ENCODE measurements around the gene UNC5CL. TPM values are rescaled to one million over a fixed set of nuclear protein-coding genes. Genes with fewer than 3 reads are reported as not detected.

The UNC5CL gene
- polyA plus RNA-seq, 1 donor (not counting 4 experiments of a cell fraction or from before 2014, with no cell fraction given), result 0.34 TPM

GRCh38 chr6:40977085-40977484 is 61.9 kb downstream of the UNC5CL start:
- TF ChIP-seq EZH2 (IDR thresholded peaks at IDR 0.05; ENCODE audit: low read length) (no peak), CTCF (optimal IDR thresholded peaks at IDR 0.05 in 1 of 3, IDR thresholded peaks at IDR 0.05 in 1 of 3, conservative IDR thresholded peaks at IDR 0.05 in 1 of 3; ENCODE audit: extremely low read depth in 1 of 3, insufficient read depth in 2 of 3, low read length in 3 of 3) (no peak)
- Histone ChIP-seq H3K4me2 (ENCODE audit: control insufficient read depth, extremely low read depth, insufficient read depth, low read depth, low read length) (no peak overlapping the region), H3K4me3 (ENCODE audit: control insufficient read depth in 2 of 3, extremely low read depth in 1 of 3, insufficient read depth in 2 of 3, low read depth in 1 of 3, low read length in 3 of 3) (no peak overlapping the region), H3K27ac (ENCODE audit: control insufficient read depth, insufficient read depth, low read length) (no peak overlapping the region), H3K79me2 (ENCODE audit: control insufficient read depth, insufficient read depth, low read length) (no peaks in the 10 kb centered on the region), H3K9me3 (ENCODE audit: control insufficient read depth, low read depth, low read length) (no peaks in the 10 kb centered on the region), H3K9me1 (ENCODE audit: control insufficient read depth, extremely low read depth, insufficient read depth, low read length) (no peaks in the 10 kb centered on the region), H3K9ac (ENCODE audit: control insufficient read depth, extremely low read depth, insufficient read depth, low read length) (no peak overlapping the region), H3K4me1 (ENCODE audit: control insufficient read depth, extremely low read depth, insufficient read depth, low read length) (no peaks in the 10 kb centered on the region), H3K27me3 (ENCODE audit: control insufficient read depth, extremely low read depth, insufficient read depth, low read length) (no peaks in the 10 kb centered on the region), H2AFZ (ENCODE audit: control insufficient read depth, low read length) (no peak overlapping the region), H3K36me3 (ENCODE audit: control insufficient read depth in 2 of 2, extremely low read depth in 1 of 2, insufficient read depth in 2 of 2, low read length in 2 of 2) (no peaks in the 10 kb centered on the region), H4K20me1 (ENCODE audit: control insufficient read depth, extremely low read depth, insufficient read depth, low read length) (no peaks in the 10 kb centered on the region)
- no peak for DNase-seq (ENCODE audit: low read depth, low spot score)
- dilution Hi-C loops (cut with MboI; ENCODE audit: extremely low pct_ligation_motif_present, low sequenced_read_pairs), result no loop called here
- FAIRE-seq, result no peak

Other genes with a start within 250 kb of the UNC5CL start
- not detected in 3 replicates for gene TSPO2, start 3.2 kb upstream of the UNC5CL start, polyA plus RNA-seq
- 0.05 TPM in 1 of 3 replicates, not detected in the others for gene APOBEC2, start 14.0 kb upstream of the UNC5CL start, polyA plus RNA-seq
- gene OARD1, start 33.1 kb upstream of the UNC5CL start, polyA plus RNA-seq, result 12.7 to 20.3 TPM (median 13.1 TPM) in 3 replicates
- gene NFYA, start 33.8 kb upstream of the UNC5CL start, polyA plus RNA-seq, result 13.6 to 22.1 TPM (median 17.1 TPM) in 3 replicates
- gene TREML1, start 115.1 kb upstream of the UNC5CL start, polyA plus RNA-seq, result 0.26 to 0.73 TPM (median 0.51 TPM) in 3 replicates
- gene TREM2, start 123.9 kb upstream of the UNC5CL start, polyA plus RNA-seq, result 1.9 to 32.6 TPM (median 4.0 TPM) in 3 replicates
- gene TREML2, start 161.9 kb upstream of the UNC5CL start, polyA plus RNA-seq, result 0.03 to 0.08 TPM (median 0.03 TPM) in 3 replicates
- gene TREML4, start 189.1 kb upstream of the UNC5CL start, polyA plus RNA-seq, result not detected in 3 replicates
- not detected in 3 replicates for gene TREM1, start 247.5 kb upstream of the UNC5CL start, polyA plus RNA-seq

Data from keratinocyte (primary cell).